Measurements from ENCODE around the gene PLPPR1. TPM values are rescaled to one million over a fixed set of nuclear protein-coding genes. Genes with fewer than 3 reads are reported as not detected.

Gene PLPPR1
- total RNA-seq, 1 experiment from 2014 or later = not detected

DNA sequence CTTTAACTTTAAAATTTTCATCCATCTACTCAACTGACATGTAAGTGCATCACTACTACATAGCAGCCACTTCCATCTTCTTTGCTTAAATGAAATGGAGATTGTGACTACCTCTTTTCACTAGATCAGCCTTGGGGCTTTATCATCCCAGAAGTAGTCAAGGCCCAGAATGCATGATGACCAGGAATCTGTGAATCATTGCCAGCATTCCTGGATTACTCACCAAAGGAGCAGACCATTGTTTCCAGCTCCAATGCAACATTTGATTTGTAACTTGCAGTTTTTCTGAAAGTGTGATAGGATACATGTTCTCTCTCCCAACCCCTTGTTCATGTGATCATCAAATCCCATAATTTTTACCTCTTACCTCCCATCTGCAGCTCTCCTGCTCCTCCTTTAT is 65.1 kb downstream of the PLPPR1 start:
- Histone ChIP-seq H3K4me1 (ENCODE audit: control insufficient read depth in 1 of 2, insufficient read depth in 2 of 2, low read length in 2 of 2) (no peaks in the 10 kb centered on the region), H3K79me2 (ENCODE audit: insufficient read depth, low read length) (no peaks in the 10 kb centered on the region), H3K9ac (ENCODE audit: low read length) (no peak overlapping the region), H3K4me3 (replicated peaks in 1 of 2; ENCODE audit: low read depth in 1 of 2, low read length in 2 of 2) (no peak overlapping the region), H3K36me3 (ENCODE audit: control insufficient read depth in 1 of 2, insufficient read depth in 2 of 2, low read length in 2 of 2) (no peaks in the 10 kb centered on the region), H3K9me2 (ENCODE audit: insufficient read depth) (no peaks in the 10 kb centered on the region), H3K27ac (ENCODE audit: low read depth, low read length) (no peak overlapping the region), H2AFZ (ENCODE audit: low read depth, low read length, poor library complexity, severe bottlenecking) (no peak overlapping the region), H3K27me3 (ENCODE audit: insufficient read depth, low read length) (peaks cover 12% of the 10 kb centered on the region), H3K9me3 (ENCODE audit: control insufficient read depth in 1 of 2, insufficient read depth in 1 of 2, low read depth in 1 of 2, low read length in 2 of 2) (no peaks in the 10 kb centered on the region), H3K4me2 (ENCODE audit: low read length) (no peak overlapping the region), H4K20me1 (ENCODE audit: insufficient read depth) (no peaks in the 10 kb centered on the region)
- POLR2A ChIA-PET = no interaction called here
- CTCF ChIA-PET = no interaction called here
- RAD21 ChIA-PET (ENCODE audit: low non-redundant PET in 1 of 2, low total read pairs in 2 of 2, uncharacterized antibody in 2 of 2, unreplicated experiment in 2 of 2) = no interaction called here
- intact Hi-C loops (cut with micrococcal nuclease) = no loop called here
- no peak for TF ChIP-seq POLR2A (IDR thresholded peaks at IDR 0.05; ENCODE audit: borderline replicate concordance, extremely low read depth, insufficient read depth, insufficient read length)
- TF ChIP-seq EZH2 (IDR thresholded peaks at IDR 0.05) = no peak
- no peak for TF ChIP-seq ELF1 (IDR thresholded peaks at IDR 0.05; ENCODE audit: borderline replicate concordance, low read depth)
- TF ChIP-seq EZH2phosphoT487 (IDR thresholded peaks at IDR 0.05; ENCODE audit: borderline replicate concordance) = no peak
- no peak for TF ChIP-seq ZBTB33 (IDR thresholded peaks at IDR 0.05; ENCODE audit: extremely low read depth, insufficient replicate concordance, low read length)
- TF ChIP-seq TCF7L2 (IDR thresholded peaks at IDR 0.05; ENCODE audit: borderline replicate concordance, extremely low read depth, insufficient read depth, insufficient read length) = no peak
- TF ChIP-seq CEBPB (IDR thresholded peaks at IDR 0.05; ENCODE audit: low read depth) = no peak
- no peak for TF ChIP-seq ZFX (IDR thresholded peaks at IDR 0.05)
- no peak for TF ChIP-seq JUND (IDR thresholded peaks at IDR 0.05)
- no peak for TF ChIP-seq RAD21 (IDR thresholded peaks at IDR 0.05; ENCODE audit: low read depth)
- TF ChIP-seq, protein P1, sequence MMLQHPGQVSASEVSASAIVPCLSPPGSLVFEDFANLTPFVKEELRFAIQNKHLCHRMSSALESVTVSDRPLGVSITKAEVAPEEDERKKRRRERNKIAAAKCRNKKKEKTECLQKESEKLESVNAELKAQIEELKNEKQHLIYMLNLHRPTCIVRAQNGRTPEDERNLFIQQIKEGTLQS (IDR thresholded peaks at IDR 0.05) = no peak
- TF ChIP-seq FOSL1 (IDR thresholded peaks at IDR 0.05; ENCODE audit: low read depth) = no peak
- TF ChIP-seq SIN3A (IDR thresholded peaks at IDR 0.05; ENCODE audit: low read depth) = no peak
- DNase-seq (ENCODE audit: low read depth, low spot score) (no peak), ATAC-seq (no peak)
- no TSS peak for BruUV-seq (replicated peaks)
